Sigmoid colon (tissue), 4 donors: ENCODE measurements around the gene PCBP3.

Source experiments
- CTCF ChIP-seq, 4 experiments: fragments of 450-650 bp in 3 of 4; fragments of 200-600 bp in 1 of 4; IDR thresholded peaks; one replicate each; pipeline ENCODE4 v1.5.1; 2016 to 2019; ENCODE audit warnings: antibody characterized with exemption in 4 of 4, mild to moderate bottlenecking in 3 of 4, moderate library complexity in 2 of 4
- EP300 ChIP-seq, 4 donors: sonication (generic); formaldehyde crosslinking; IDR thresholded peaks; one replicate each; pipeline ENCODE4 v1.6.1; 2017; ENCODE audit warnings: antibody characterized with exemption in 4 of 4
- POLR2A ChIP-seq, 2 donors: fragments of 450-650 bp; IDR thresholded peaks; one replicate each; pipeline ENCODE4 v1.6.1; 2016; ENCODE audit warnings: antibody characterized with exemption in 2 of 2, mild to moderate bottlenecking in 2 of 2, moderate library complexity in 2 of 2

DNA sequence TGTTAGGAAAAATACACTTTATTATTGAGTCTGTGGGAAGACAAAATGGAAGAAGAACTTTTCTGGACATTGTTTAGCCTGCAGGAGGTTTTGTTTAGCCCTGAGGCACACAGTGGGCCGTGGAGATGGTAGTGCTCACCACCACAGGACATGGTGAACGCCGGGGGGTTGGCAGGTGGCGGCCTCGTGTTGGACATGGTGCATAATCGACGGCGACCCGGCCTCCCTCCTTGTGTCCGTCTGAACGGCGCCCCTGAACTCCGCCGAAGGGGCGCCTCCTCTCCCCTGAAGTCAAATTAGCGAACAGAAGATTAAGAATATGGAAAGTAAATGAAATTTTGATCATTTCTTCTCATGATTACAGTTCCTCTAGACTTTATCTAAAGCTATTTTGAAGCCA lies 126.4 kb downstream of the PCBP3 start:
- TF ChIP-seq POLR2A (IDR thresholded peaks at IDR 0.05) (no peak), CTCF (IDR thresholded peaks at IDR 0.05) (no peak), EP300 (IDR thresholded peaks at IDR 0.05) (no peak)
